H1 (cell line): ENCODE measurements around the gene BCL11A. TPM values are rescaled to one million over a fixed set of nuclear protein-coding genes. Genes with fewer than 3 reads are reported as not detected.

ENCODE experiments used
- RFX5 ChIP-seq: IDR thresholded peaks from 2 replicates; pipeline ENCODE4 v1.6.1; 2011; ENCODE audit warnings: low read depth, low read length, improper control_type of control experiment, borderline replicate concordance
- polyA plus RNA-seq, 7 experiments: library from polyadenylated mRNA; depleted of rRNA in 3 of 7; stranded (reverse) in 5 of 7; unstranded in 2 of 7; fragments of >200 nt in 5 of 7; fragments of 200-250 nt in 2 of 7; gene quantifications; 1 replicate in 5 of 7; 2 replicates in 1 of 7; 4 replicates in 1 of 7; pipeline versions ENCODE4 v1.2.1 to v1.2.3, GENCODE V29; 2011 to 2013; ENCODE audit warnings: missing spikeins in 2 of 7, mixed read lengths in 2 of 7
- total RNA-seq: library from RNA; stranded (reverse); fragmentation: NEBNext Ultra II Directional; extraction: Animal tissue kit (Norgen Biotek cat#: 25700); gene quantifications from 2 replicates; pipeline ENCODE4 v1.2.1, GENCODE V29; 2021

The BCL11A gene
- total and polyA plus RNA-seq, 2 of the 8 experiments (the other 6 are each of a cell fraction or from before 2014, with no cell fraction given), result 11.9 to 59.3 TPM

DNA sequence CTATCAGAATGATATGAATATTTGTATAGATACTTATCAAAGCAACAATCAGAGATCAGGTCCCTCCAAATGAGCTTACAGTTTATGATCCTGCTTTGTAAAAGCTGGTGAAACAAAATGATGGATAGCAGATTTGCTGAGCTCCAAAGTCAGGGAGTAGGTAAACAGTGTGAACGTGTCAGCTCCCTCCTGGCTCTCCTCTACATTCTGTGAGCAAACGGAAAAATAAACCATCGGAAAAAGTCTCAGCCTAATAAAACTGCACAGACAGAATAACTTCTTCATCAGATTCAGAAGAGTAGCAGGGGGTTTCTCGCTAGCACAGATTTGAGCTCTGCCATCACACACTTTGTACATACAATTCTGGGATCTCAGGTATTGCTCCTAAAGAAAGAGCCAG, 51.3 kb downstream of the BCL11A start (continued):
- no peak for TF ChIP-seq RFX5
